Gastroesophageal sphincter (tissue), 4 donors: ENCODE measurements around the gene CFAP61. TPM values are rescaled to one million over a fixed set of nuclear protein-coding genes. Genes with fewer than 3 reads are reported as not detected.

Experiments used
- ATAC-seq: fragments of 150-250 bp; one replicate; pipeline ENCODE4 v1.9.1; 2016; ENCODE audit warnings: mild to moderate bottlenecking, moderate library complexity
- H3K27ac ChIP-seq, 4 donors: fragments of 200-600 bp; sonication (generic) in 3 of 4; 1 replicate in 3 of 4; 2 replicates in 1 of 4; pipeline ENCODE4 v1.5.1; 2016 to 2019
- H3K27me3 ChIP-seq: fragments of 200-600 bp; sonication (generic); one replicate; pipeline ENCODE4 v1.5.1; 2019
- H3K36me3 ChIP-seq, 2 donors: fragments of 200-600 bp; sonication (generic); one replicate each; pipeline ENCODE4 v1.5.1; 2019; ENCODE audit warnings: control low read depth in 1 of 2
- H3K4me1 ChIP-seq, 3 donors: fragments of 200-600 bp; sonication (generic); 1 replicate in 2 of 3; 2 replicates in 1 of 3; pipeline ENCODE4 v1.5.1; 2016 to 2019; ENCODE audit warnings: control low read depth in 2 of 3
- H3K4me3 ChIP-seq, 2 donors: fragments of 200-600 bp; sonication (generic); one replicate each; pipeline ENCODE4 v1.5.1; 2019; ENCODE audit warnings: mild to moderate bottlenecking in 1 of 2, moderate library complexity in 1 of 2
- H3K9me3 ChIP-seq, 3 donors: fragments of 200-600 bp; sonication (generic); one replicate each; pipeline ENCODE4 v1.5.1; 2017 to 2019; ENCODE audit warnings: control low read depth in 2 of 3
- CTCF ChIP-seq, 4 experiments: fragments of 200-600 bp in 2 of 4; fragments of 450-650 bp in 2 of 4; sonication (generic) in 1 of 4; IDR thresholded peaks; one replicate each; pipeline ENCODE4 v1.5.1; 2017 to 2019; ENCODE audit warnings: antibody characterized with exemption in 4 of 4, mild to moderate bottlenecking in 2 of 4, moderate library complexity in 2 of 4
- EP300 ChIP-seq: sonication (generic); formaldehyde crosslinking; IDR thresholded peaks from one replicate; pipeline ENCODE4 v1.6.1; 2017; ENCODE audit warnings: antibody characterized with exemption, mild to moderate bottlenecking
- POLR2A ChIP-seq, 2 donors: fragments of 450-650 bp; IDR thresholded peaks; one replicate each; pipeline ENCODE4 v1.6.1; 2017; ENCODE audit warnings: antibody characterized with exemption in 2 of 2, mild to moderate bottlenecking in 2 of 2, moderate library complexity in 1 of 2
- POLR2AphosphoS5 ChIP-seq: sonication (generic); formaldehyde crosslinking; IDR thresholded peaks from one replicate; pipeline ENCODE4 v1.6.1; 2017; ENCODE audit warnings: antibody characterized with exemption
- WGBS, 2 donors: methylation state at CpG; one replicate each; pipeline ENCODE4 v1.1.5; 2018; ENCODE audit warnings: low coverage in 1 of 2; 5-methylcytosine and 5-hydroxymethylcytosine counted together
- total RNA-seq, 4 donors: library from RNA; depleted of rRNA; stranded (reverse); fragments of >200 nt; gene quantifications; one replicate each; pipeline ENCODE4 v1.1.0, GENCODE V29; 2016

Gene CFAP61
- total RNA-seq, 4 donors from 2014 or later = 0.27 to 0.54 (median 0.30) TPM; not detected in 1

- WGBS, 2 donors = 78 to 100% methylated on average over 1 to 3 of the region's 6 CpGs
Observed at GRCh38 chr20:20060234-20060998, 8.1 kb downstream of the CFAP61 start.

GRCh38 chr20:20063941-20064702 is 11.8 kb downstream of the CFAP61 start:
- no peak overlapping the region for H3K27ac ChIP-seq
- no peak overlapping the region for H3K4me3 ChIP-seq
- TF ChIP-seq POLR2AphosphoS5 = no peak
- TF ChIP-seq EP300 = no peak
- no peak for TF ChIP-seq POLR2A (IDR thresholded peaks at IDR 0.05)
- no peak for TF ChIP-seq CTCF (IDR thresholded peaks at IDR 0.05)
- peaks cover 8% of the 10 kb centered on the region for H3K27me3 ChIP-seq
- H3K36me3 ChIP-seq = no peaks in the 10 kb centered on the region
- ATAC-seq = no peak
- H3K4me1 ChIP-seq = no peaks in the 10 kb centered on the region
- H3K9me3 ChIP-seq = no peaks in the 10 kb centered on the region
- WGBS, 2 donors = 58 to 86% methylated on average over 11 to 12 of the region's 12 CpGs

More at GRCh38 chr20:20060234-20060998, 8.1 kb downstream of the CFAP61 start:
- Histone ChIP-seq H3K9me3 (no peaks in the 10 kb centered on the region), H3K36me3 (no peaks in the 10 kb centered on the region), H3K27ac (no peak overlapping the region), H3K4me1 (no peaks in the 10 kb centered on the region), H3K4me3 (no peak overlapping the region), H3K27me3 (peaks cover 24% of the 10 kb centered on the region)
- TF ChIP-seq POLR2A (IDR thresholded peaks at IDR 0.05) = no peak
- TF ChIP-seq EP300 = no peak
- no peak for TF ChIP-seq POLR2AphosphoS5
- no peak for ATAC-seq

- WGBS, 2 donors = 71 to 100% methylated on average over 1 of the region's 1 CpG
- ATAC-seq = no peak
Observed at GRCh38 chr20:20065361-20065760, 13.0 kb downstream of the CFAP61 start.

DNA sequence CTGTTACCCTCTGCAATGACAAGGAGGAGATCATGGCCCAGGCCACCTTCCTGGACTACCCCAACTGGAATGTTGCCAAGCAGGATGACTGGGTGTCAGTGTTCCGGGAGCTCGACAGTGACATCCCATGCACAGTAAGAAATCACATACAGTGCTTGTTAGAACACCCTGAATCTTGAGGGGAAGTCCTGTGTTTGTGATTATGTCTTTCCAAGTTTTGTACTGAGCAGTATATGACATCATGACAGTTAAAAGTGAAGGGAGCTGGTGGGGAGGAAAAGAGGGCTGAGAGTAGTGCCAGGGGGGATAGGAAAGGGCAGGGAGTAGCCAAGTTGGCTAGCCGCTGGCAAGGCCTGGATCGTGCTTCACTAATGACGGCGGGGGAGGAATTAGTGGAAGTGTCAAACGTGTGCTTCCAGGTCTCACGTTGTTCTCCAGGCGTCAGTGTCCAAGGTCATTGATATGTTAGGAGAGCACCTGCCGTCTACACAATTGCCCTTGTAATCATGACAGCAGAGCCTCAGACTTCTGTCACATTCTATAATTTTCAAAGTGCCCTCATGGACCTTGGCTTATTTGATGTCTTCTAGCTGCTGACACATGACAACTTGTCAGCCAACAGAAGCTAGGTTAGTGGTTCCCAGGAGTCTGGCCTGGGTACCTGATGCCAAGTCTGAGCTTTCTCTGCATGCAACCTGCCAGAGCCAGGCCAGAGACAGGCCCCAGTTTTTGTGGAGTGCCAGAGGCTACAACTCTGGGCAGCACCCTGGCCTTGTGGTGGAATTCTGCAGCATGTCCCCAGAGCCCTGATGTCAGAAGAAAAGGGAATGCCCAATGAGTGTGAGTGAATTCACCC is 18.8 kb downstream of the CFAP61 start:
- 59 to 70% methylated on average over 6 to 10 of the region's 10 CpGs for WGBS, 2 donors
- no peaks in the 10 kb centered on the region for H3K36me3 ChIP-seq
- H3K27me3 ChIP-seq = peaks cover 18% of the 10 kb centered on the region
- H3K4me3 ChIP-seq = no peak overlapping the region
- TF ChIP-seq POLR2A (IDR thresholded peaks at IDR 0.05) (no peak), CTCF (IDR thresholded peaks at IDR 0.05) (no peak), EP300 (no peak), POLR2AphosphoS5 (no peak)
- no peaks in the 10 kb centered on the region for H3K4me1 ChIP-seq
- H3K27ac ChIP-seq = no peak overlapping the region
- no peak for ATAC-seq
- no peaks in the 10 kb centered on the region for H3K9me3 ChIP-seq

More at GRCh38 chr20:20065361-20065760, 13.0 kb downstream of the CFAP61 start:
- Histone ChIP-seq H3K4me1 (no peaks in the 10 kb centered on the region), H3K9me3 (no peaks in the 10 kb centered on the region), H3K27me3 (peaks cover 8% of the 10 kb centered on the region), H3K36me3 (no peaks in the 10 kb centered on the region), H3K27ac (no peak overlapping the region), H3K4me3 (no peak overlapping the region)
- no peak for TF ChIP-seq EP300
- TF ChIP-seq POLR2A (IDR thresholded peaks at IDR 0.05) = no peak
- no peak for TF ChIP-seq POLR2AphosphoS5
- no peak for TF ChIP-seq CTCF (IDR thresholded peaks at IDR 0.05)

- Histone ChIP-seq H3K36me3 (no peaks in the 10 kb centered on the region), H3K27ac (no peak overlapping the region), H3K27me3 (peaks cover 35% of the 10 kb centered on the region), H3K9me3 (no peaks in the 10 kb centered on the region), H3K4me3 (no peak overlapping the region), H3K4me1 (no peaks in the 10 kb centered on the region)
- WGBS, 2 donors = 45 to 46% methylated on average over 11 to 12 of the region's 15 CpGs
- TF ChIP-seq EP300 (no peak), POLR2AphosphoS5 (no peak), POLR2A (IDR thresholded peaks at IDR 0.05) (no peak), CTCF (IDR thresholded peaks at IDR 0.05) (no peak)
- no peak for ATAC-seq
Observed at GRCh38 chr20:20073801-20074371, 21.6 kb downstream of the CFAP61 start.
